Parathyroid adenoma (tissue), 2 donors: ENCODE results near the gene LY6G5B.
"Not testable (repeated sequence)": the region's sequence is repeated elsewhere in the genome, so short reads cannot be mapped to it uniquely, and the experiment has no call there.

Experiments
- H2AFZ ChIP-seq: fragments of 300-600 bp; sonication (generic); one replicate; pipeline ENCODE4 v1.7.0; 2017; ENCODE audit warnings: antibody characterized with exemption, mild to moderate bottlenecking
- H3K27ac ChIP-seq: fragments of 300-600 bp; sonication (generic); one replicate; pipeline ENCODE4 v1.7.0; 2017
- H3K27me3 ChIP-seq: fragments of 300-600 bp; sonication (generic); one replicate; pipeline ENCODE4 v1.7.0; 2017; ENCODE audit warnings: low read length; ENCODE audit not compliant: control insufficient read depth, insufficient read depth
- H3K36me3 ChIP-seq: fragments of 300-600 bp; sonication (generic); one replicate; pipeline ENCODE4 v1.7.0; 2017; ENCODE audit warnings: low read length; ENCODE audit not compliant: control insufficient read depth, insufficient read depth
- H3K4me1 ChIP-seq: fragments of 300-600 bp; sonication (generic); one replicate; pipeline ENCODE4 v1.7.0; 2017; ENCODE audit warnings: control low read depth
- H3K4me2 ChIP-seq: fragments of 300-600 bp; sonication (generic); one replicate; pipeline ENCODE4 v1.7.0; 2017; ENCODE audit warnings: low read length
- H3K4me3 ChIP-seq: fragments of 300-600 bp; sonication (generic); one replicate; pipeline ENCODE4 v1.7.0; 2017; ENCODE audit warnings: low read depth, low read length
- H3K79me2 ChIP-seq: fragments of 300-600 bp; sonication (generic); one replicate; pipeline ENCODE4 v1.7.0; 2017; ENCODE audit warnings: control low read depth
- H3K9ac ChIP-seq: fragments of 300-600 bp; sonication (generic); one replicate; pipeline ENCODE4 v1.7.0; 2017; ENCODE audit warnings: mild to moderate bottlenecking
- H3K9me3 ChIP-seq: fragments of 300-600 bp; sonication (generic); one replicate; pipeline ENCODE4 v1.7.0; 2017; ENCODE audit warnings: low read length; ENCODE audit not compliant: control insufficient read depth
- CTCF ChIP-seq: fragments of 300-600 bp; sonication (generic); IDR thresholded peaks from one replicate; pipeline ENCODE4 v1.7.0; 2017; ENCODE audit warnings: antibody characterized with exemption, mild to moderate bottlenecking
- donor health status: primary hyperparathyroidism.

The LY6G5B gene

GRCh38 chr6:31707701-31708100 lies 37.9 kb downstream of the LY6G5B start:
- Histone ChIP-seq H3K36me3 (no peaks in the 10 kb centered on the region), H3K27ac (no peak overlapping the region), H3K4me1 (peaks cover 2% of the 10 kb centered on the region), H3K4me3 (no peak overlapping the region), H3K9me3 (no peaks in the 10 kb centered on the region), H2AFZ (no peak overlapping the region), H3K27me3 (no peaks in the 10 kb centered on the region), H3K4me2 (no peak overlapping the region), H3K9ac (no peak overlapping the region), H3K79me2 (peaks cover under 1% of the 10 kb centered on the region)
- TF ChIP-seq CTCF = no peak

GRCh38 chr6:31708224-31708623 lies 38.4 kb downstream of the LY6G5B start:
- Histone ChIP-seq H3K9ac (no peak overlapping the region), H3K79me2 (no peaks in the 10 kb centered on the region), H3K9me3 (no peaks in the 10 kb centered on the region), H3K4me2 (no peak overlapping the region), H3K4me1 (peaks cover 2% of the 10 kb centered on the region), H3K27me3 (no peaks in the 10 kb centered on the region), H3K27ac (no peak overlapping the region), H3K36me3 (no peaks in the 10 kb centered on the region), H3K4me3 (no peak overlapping the region), H2AFZ (no peak overlapping the region)
- no peak for TF ChIP-seq CTCF

GRCh38 chr6:31709157-31709556 lies 39.4 kb downstream of the LY6G5B start:
- not testable (repeated sequence) for H2AFZ ChIP-seq, H3K36me3 ChIP-seq, H3K79me2 ChIP-seq, H3K9ac ChIP-seq, H3K27ac ChIP-seq, H3K4me2 ChIP-seq, H3K9me3 ChIP-seq, H3K4me3 ChIP-seq, H3K4me1 ChIP-seq, H3K27me3 ChIP-seq

- no peaks in the 10 kb centered on the region for H3K4me1 ChIP-seq
- H3K9me3 ChIP-seq = no peaks in the 10 kb centered on the region
Observed at GRCh38 chr6:31710523-31711219, 40.9 kb downstream of the LY6G5B start.

GRCh38 chr6:31711233-31711632 lies 41.5 kb downstream of the LY6G5B start:
- Histone ChIP-seq H3K4me1 (no peaks in the 10 kb centered on the region), H3K27me3 (no peaks in the 10 kb centered on the region), H3K36me3 (no peaks in the 10 kb centered on the region), H3K79me2 (no peaks in the 10 kb centered on the region), H3K4me2 (no peak overlapping the region), H3K9me3 (no peaks in the 10 kb centered on the region), H3K4me3 (no peak overlapping the region), H3K27ac (no peak overlapping the region), H2AFZ (no peak overlapping the region), H3K9ac (no peak overlapping the region)
- TF ChIP-seq CTCF = no peak

More at GRCh38 chr6:31710523-31711219, 40.9 kb downstream of the LY6G5B start:
- H3K9ac ChIP-seq = no peak overlapping the region
- no peaks in the 10 kb centered on the region for H3K27me3 ChIP-seq
- no peaks in the 10 kb centered on the region for H3K79me2 ChIP-seq
- H3K4me3 ChIP-seq = no peak overlapping the region
- H3K27ac ChIP-seq = no peak overlapping the region
- no peak for TF ChIP-seq CTCF
- H3K4me2 ChIP-seq = no peak overlapping the region
- H2AFZ ChIP-seq = no peak overlapping the region
- H3K36me3 ChIP-seq = no peaks in the 10 kb centered on the region
